Measurements from ENCODE around the gene SYVN1.

SYVN1 gene

GRCh38 chr11:65083834-65084597 lies 50.3 kb downstream of the SYVN1 start, which contains the start of the genes CDCA5 and ZFPL1:
Gene CDCA5 (minus strand): TSS chr11:65084040. CDS start chr11:65083978, 62 bp downstream.
Gene ZFPL1 (plus strand): TSS chr11:65084222. CDS start chr11:65084699, 477 bp downstream.
- peak within 1 kb of the TSS; percentile 96 for H3K27ac ChIP-seq (ENCODE audit: low read length)
- H3K27me3 ChIP-seq (ENCODE audit: insufficient read depth, low read length, poor library complexity), result no peaks in the 10 kb centered on the region
- H4K20me1 ChIP-seq (ENCODE audit: insufficient read depth, low read length), result peaks cover 34% of the 10 kb centered on the region
- peak within 1 kb of the TSS; percentile 89 for H3K4me2 ChIP-seq (ENCODE audit: insufficient read depth, low read length)
- H2AFZ ChIP-seq (ENCODE audit: low read depth, low read length), result peak within 1 kb of the TSS; percentile 84
- H3K36me3 ChIP-seq (ENCODE audit: insufficient read depth, low read length), result peaks cover 87% of the 10 kb centered on the region
- H3K4me3 ChIP-seq (ENCODE audit: low read depth in 1 of 2, low read length in 2 of 2), result peak within 1 kb of the TSS; percentile 89 to 91
- H3K79me2 ChIP-seq (ENCODE audit: insufficient read depth, low read length), result peaks cover 66% of the 10 kb centered on the region
- peak within 1 kb of the TSS; percentile 98 for H3K9ac ChIP-seq (ENCODE audit: low read depth, low read length)
- no peaks in the 10 kb centered on the region for H3K9me3 ChIP-seq (ENCODE audit: insufficient read depth, low read length, severe bottlenecking)
- DNase-seq (peak; percentile 96), ATAC-seq (ENCODE audit: insufficient read depth, low read depth) (peak; percentile 85)
- H3K4me1 ChIP-seq (ENCODE audit: insufficient read depth, low read length), result peaks cover 56% of the 10 kb centered on the region
- TF ChIP-seq EZH2 (IDR thresholded peaks at IDR 0.05; ENCODE audit: borderline replicate concordance, low read depth, low read length, severe bottlenecking) (no peak), CTCF (IDR thresholded peaks at IDR 0.05; ENCODE audit: borderline replicate concordance, extremely low read depth, low read length, poor library complexity, severe bottlenecking) (no peak)

GRCh38 chr11:65083134-65083833 lies 51.0 kb downstream of the SYVN1 start:
- Histone ChIP-seq H3K4me3 (ENCODE audit: low read depth in 1 of 2, low read length in 2 of 2) (peak overlapping the region; percentile 89 to 91), H3K4me1 (ENCODE audit: insufficient read depth, low read length) (peaks cover 60% of the 10 kb centered on the region), H3K9ac (ENCODE audit: low read depth, low read length) (peak overlapping the region; percentile 98), H3K27me3 (ENCODE audit: insufficient read depth, low read length, poor library complexity) (no peaks in the 10 kb centered on the region), H3K9me3 (ENCODE audit: insufficient read depth, low read length, severe bottlenecking) (no peaks in the 10 kb centered on the region), H2AFZ (ENCODE audit: low read depth, low read length) (peak overlapping the region; percentile 80), H3K4me2 (ENCODE audit: insufficient read depth, low read length) (peak overlapping the region; percentile 74), H3K36me3 (ENCODE audit: insufficient read depth, low read length) (peaks cover 87% of the 10 kb centered on the region), H3K79me2 (ENCODE audit: insufficient read depth, low read length) (peaks cover 73% of the 10 kb centered on the region), H4K20me1 (ENCODE audit: insufficient read depth, low read length) (peaks cover 39% of the 10 kb centered on the region), H3K27ac (ENCODE audit: low read length) (peak overlapping the region; percentile 96)
- ATAC-seq (ENCODE audit: insufficient read depth, low read depth) (peak; percentile 25), DNase-seq (no peak)
- no peak for TF ChIP-seq EZH2 (IDR thresholded peaks at IDR 0.05; ENCODE audit: borderline replicate concordance, low read depth, low read length, severe bottlenecking)
- peak; percentile 3 for TF ChIP-seq CTCF (IDR thresholded peaks at IDR 0.05; ENCODE audit: borderline replicate concordance, extremely low read depth, low read length, poor library complexity, severe bottlenecking)

- H3K79me2 ChIP-seq (ENCODE audit: insufficient read depth, low read length), result peaks cover 61% of the 10 kb centered on the region
- H4K20me1 ChIP-seq (ENCODE audit: insufficient read depth, low read length), result peaks cover 48% of the 10 kb centered on the region
- TF ChIP-seq CTCF (IDR thresholded peaks at IDR 0.05; ENCODE audit: borderline replicate concordance, extremely low read depth, low read length, poor library complexity, severe bottlenecking), result no peak
- ATAC-seq (ENCODE audit: insufficient read depth, low read depth) (no peak), DNase-seq (no peak)
- H3K9me3 ChIP-seq (ENCODE audit: insufficient read depth, low read length, severe bottlenecking), result no peaks in the 10 kb centered on the region
- peak overlapping the region; percentile 0; the same call in 1 of the 2 replicates for H3K9ac ChIP-seq (ENCODE audit: low read depth, low read length)
- 0 out of 4 replicates have a peak overlapping the region, but pooled peaks of 1 of the 2 experiments have one; percentile 7 for H3K4me3 ChIP-seq (ENCODE audit: low read depth in 1 of 2, low read length in 2 of 2)
- H2AFZ ChIP-seq (ENCODE audit: low read depth, low read length), result no peak overlapping the region
- H3K36me3 ChIP-seq (ENCODE audit: insufficient read depth, low read length), result peaks cover 79% of the 10 kb centered on the region
- no peaks in the 10 kb centered on the region for H3K27me3 ChIP-seq (ENCODE audit: insufficient read depth, low read length, poor library complexity)
- H3K27ac ChIP-seq (ENCODE audit: low read length), result no peak overlapping the region
- H3K4me1 ChIP-seq (ENCODE audit: insufficient read depth, low read length), result peaks cover 54% of the 10 kb centered on the region
- H3K4me2 ChIP-seq (ENCODE audit: insufficient read depth, low read length), result peak overlapping the region; percentile 38
Measured at GRCh38 chr11:65078786-65079342, 55.5 kb downstream of the SYVN1 start.
